Adrenal gland (tissue), 12 donors: ENCODE results near the gene STARD9. TPM values are rescaled to one million over a fixed set of nuclear protein-coding genes. Genes with fewer than 3 reads are reported as not detected.

Source experiments
- polyA plus RNA-seq, 3 donors: library from polyadenylated mRNA; stranded (reverse); fragments of 200-250 nt in 2 of 3; fragments of 350-450 nt in 1 of 3; fragmentation: Illumina TruSeq in 1 of 3; extraction: RNeasy Lipid Tissue Mini Kit (QIAGEN cat#74804) in 1 of 3; gene quantifications; one replicate each; pipeline ENCODE4 v1.2.3, GENCODE V29; 2013 to 2014
- total RNA-seq, 9 donors: library from RNA; depleted of rRNA in 4 of 9; stranded (reverse); fragments of >200 nt in 4 of 9; fragments of 120-200 nt in 1 of 9; fragmentation: NEBNext Ultra II Directional in 1 of 9; extraction: Animal tissue kit (Norgen Biotek cat#: 25700) in 1 of 9; gene quantifications; one replicate each; pipeline versions ENCODE4 v1.1.0 to v1.2.4, GENCODE V29; 2013 to 2023
- donor health status: healthy with polysubstance abuse.
- donor health status: Bipolar disorder and iron deficiency.
- donor health status: DM: yes; HTN: yes; CAD: no.
- donor health status: DM: no; HTN: no; CAD: no.
- donor health status: DM: no; HTN: no; CAD: no.
- donor health status: DM: yes; HTN: yes; CAD: no.

The STARD9 gene
- total and polyA plus RNA-seq, 12 donors = 0.71 to 8.7 (median 3.5) TPM

Other genes with a start within 250 kb of the STARD9 start
- 10 to 100 TPM in 2 of 9 donors, 1 to 10 TPM in 7; 4.0 to 17.2 (median 7.8) TPM for gene CAPN3, start 216.1 kb upstream of the STARD9 start, total RNA-seq
- gene CAPN3, start 216.1 kb upstream of the STARD9 start, polyA plus RNA-seq = 10 to 100 TPM in 2 of 3 donors, 1 to 10 TPM in 1; 3.3 to 72.9 (median 51.5) TPM
- gene ZNF106, start 84.5 kb upstream of the STARD9 start, total RNA-seq = 10 to 100 TPM; 51.4 to 77.7 (median 60.7) TPM
- 10 to 100 TPM in 1 of 3 donors, 1 to 10 TPM in 2; 5.8 to 43.1 (median 9.5) TPM for gene ZNF106, start 84.5 kb upstream of the STARD9 start, polyA plus RNA-seq
- 10 to 100 TPM; 44.7 to 88.2 (median 61.2) TPM for gene SNAP23, start 80.0 kb upstream of the STARD9 start, total RNA-seq
- gene SNAP23, start 80.0 kb upstream of the STARD9 start, polyA plus RNA-seq = 10 to 100 TPM; 54.0 to 74.2 (median 58.9) TPM
- 10 to 100 TPM in 7 of 9 donors, 1 to 10 TPM in 2; 7.1 to 26.2 (median 17.9) TPM for gene LRRC57, start 26.8 kb upstream of the STARD9 start, total RNA-seq
- 10 to 100 TPM in 1 of 3 donors, 1 to 10 TPM in 2; 3.3 to 13.7 (median 5.7) TPM for gene LRRC57, start 26.8 kb upstream of the STARD9 start, polyA plus RNA-seq
- gene HAUS2, start 26.8 kb upstream of the STARD9 start, total RNA-seq = 10 to 100 TPM; 13.0 to 57.9 (median 19.0) TPM
- 10 to 100 TPM in 1 of 3 donors, 1 to 10 TPM in 2; 5.8 to 28.2 (median 6.2) TPM for gene HAUS2, start 26.8 kb upstream of the STARD9 start, polyA plus RNA-seq
- gene CDAN1, start 161.5 kb downstream of the STARD9 start, total RNA-seq = 10 to 100 TPM in 8 of 9 donors, 1 to 10 TPM in 1; 9.9 to 32.6 (median 14.1) TPM
- gene CDAN1, start 161.5 kb downstream of the STARD9 start, polyA plus RNA-seq = 10 to 100 TPM in 2 of 3 donors, 1 to 10 TPM in 1; 3.6 to 40.8 (median 24.4) TPM